HFF-Myc (cell line): ENCODE results near the gene FOXJ2.

Source experiments
- DNase-seq: peaks from one replicate; pipeline ENCODE4 v3.0.0-alpha.2; 2011; ENCODE audit warnings: low read depth; ENCODE audit errors: extremely low read depth
- H3K4me3 ChIP-seq: replicated peaks from 2 replicates; pipeline ENCODE4 v1.5.1; 2011; ENCODE audit warnings: low read depth, mild to moderate bottlenecking, control low read depth, low read length
- CTCF ChIP-seq: IDR thresholded peaks from 2 replicates; pipeline ENCODE4 v1.5.1; 2012; ENCODE audit warnings: mild to moderate bottlenecking, low read depth, low read length, control low read depth; ENCODE audit errors: missing control alignments

FOXJ2 gene

GRCh38 chr12:8052679-8053078, 20.2 kb downstream of the FOXJ2 start:
- no peak for DNase-seq
- H3K4me3 ChIP-seq = no peak overlapping the region
- no peak for TF ChIP-seq CTCF

GRCh38 chr12:8054816-8055215, 22.3 kb downstream of the FOXJ2 start:
- no peak for DNase-seq
- TF ChIP-seq CTCF = no peak
- H3K4me3 ChIP-seq = no peak overlapping the region

- no peak overlapping the region for H3K4me3 ChIP-seq
- no peak for TF ChIP-seq CTCF
- DNase-seq = no peak
Observed at GRCh38 chr12:8057306-8057705, 24.8 kb downstream of the FOXJ2 start.

- DNase-seq = no peak
- no peak overlapping the region for H3K4me3 ChIP-seq
- TF ChIP-seq CTCF = no peak
Observed at GRCh38 chr12:8057839-8058238, 25.3 kb downstream of the FOXJ2 start.

- no peak overlapping the region for H3K4me3 ChIP-seq
- TF ChIP-seq CTCF = no peak
- DNase-seq = no peak
Observed at GRCh38 chr12:8058506-8058905, 26.0 kb downstream of the FOXJ2 start.

GRCh38 chr12:8064131-8064530, 31.6 kb downstream of the FOXJ2 start:
- DNase-seq = no peak
- H3K4me3 ChIP-seq = no peak overlapping the region
- TF ChIP-seq CTCF = no peak

- TF ChIP-seq CTCF = no peak
- 0 out of 2 replicates have a peak within 1 kb of the TSS, but pooled peaks have one; percentile 5 for H3K4me3 ChIP-seq
- DNase-seq = peak; percentile 41
Observed at GRCh38 chr12:8065991-8066594, 33.6 kb downstream of the FOXJ2 start, which contains the start of gene C3AR1. Gene C3AR1 (minus strand): TSS chr12:8066359. CDS start chr12:8060185, 6,174 bp downstream.
